ENCODE data around the gene ZNF497.
A peak's percentile ranks its signal among the peaks of the same experiment; 100 is the strongest.
"Not testable (repeated sequence)": the region's sequence is repeated elsewhere in the genome, so short reads cannot be mapped to it uniquely, and the experiment has no call there.

The ZNF497 gene

DNA sequence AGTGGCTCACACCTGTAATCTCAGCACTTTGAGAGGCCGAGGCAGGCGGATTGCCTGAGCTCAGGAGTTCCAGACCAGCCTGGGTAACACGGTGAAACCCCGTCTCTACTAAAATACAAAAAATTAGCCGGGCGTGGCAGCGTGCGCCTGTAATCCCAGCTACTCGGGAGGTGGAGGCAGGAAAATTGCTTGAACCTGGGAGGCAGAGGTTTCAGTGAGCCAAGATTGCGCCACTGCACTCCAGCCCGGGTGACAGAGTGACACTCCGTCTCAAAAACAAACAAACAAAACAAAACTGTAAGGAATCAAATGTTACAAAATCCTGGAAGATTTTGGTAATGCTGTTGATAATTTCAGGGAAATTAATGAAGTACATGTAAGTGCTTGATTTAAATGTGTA, 14.5 kb downstream of the ZNF497 start:
- DNase-seq (ENCODE audit: low read depth, low spot score): not testable (repeated sequence)

DNA sequence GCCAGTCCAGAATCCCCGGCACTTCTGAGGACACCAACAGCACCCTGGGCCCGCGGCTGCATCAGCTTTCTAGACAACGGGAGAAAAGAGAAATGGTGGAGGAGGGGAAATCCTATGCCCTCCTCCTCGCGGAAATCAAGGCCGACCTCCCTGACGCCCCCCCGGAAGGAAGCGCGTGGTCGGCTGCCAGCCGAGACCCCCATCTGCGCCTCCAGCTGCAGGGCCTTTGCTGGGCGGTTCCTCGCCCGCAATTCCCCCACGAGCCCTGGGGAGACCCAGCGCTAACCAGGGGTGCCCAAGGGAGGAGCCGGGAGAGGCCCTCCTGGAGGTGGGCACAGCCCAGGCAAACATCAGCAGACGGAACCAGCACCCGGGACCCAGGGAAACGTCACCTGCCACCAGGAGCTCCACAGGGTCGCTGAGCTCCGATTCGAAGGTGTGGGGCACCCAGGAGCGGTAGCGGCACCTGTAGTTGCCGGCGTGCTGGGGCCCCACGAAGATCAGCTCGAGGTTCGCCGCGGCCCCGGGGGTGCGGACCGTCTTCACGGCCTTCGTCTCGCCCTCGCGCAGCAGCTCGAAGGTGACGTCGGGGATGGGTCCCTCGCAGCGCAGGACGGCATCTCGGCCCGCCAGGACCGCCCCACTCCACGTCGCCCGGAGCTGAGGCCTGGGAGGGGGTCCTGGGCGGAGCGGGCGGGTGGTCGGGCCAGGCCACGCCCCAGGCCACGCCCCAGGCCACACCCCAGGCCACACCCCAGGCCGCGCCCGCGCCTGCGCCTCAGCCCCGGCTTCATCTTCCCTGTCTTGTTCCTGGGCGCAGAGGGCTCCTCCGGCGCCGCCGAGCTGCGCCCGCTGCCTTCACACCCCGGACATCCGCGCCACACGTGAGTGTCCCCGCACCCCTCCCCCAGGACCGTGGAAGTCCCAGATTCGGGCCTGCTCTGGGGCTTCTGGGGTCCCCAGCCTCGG, 15.3 kb downstream of the ZNF497 start:
- peak; percentile 89 for DNase-seq (ENCODE audit: low read depth, low spot score)

DNA sequence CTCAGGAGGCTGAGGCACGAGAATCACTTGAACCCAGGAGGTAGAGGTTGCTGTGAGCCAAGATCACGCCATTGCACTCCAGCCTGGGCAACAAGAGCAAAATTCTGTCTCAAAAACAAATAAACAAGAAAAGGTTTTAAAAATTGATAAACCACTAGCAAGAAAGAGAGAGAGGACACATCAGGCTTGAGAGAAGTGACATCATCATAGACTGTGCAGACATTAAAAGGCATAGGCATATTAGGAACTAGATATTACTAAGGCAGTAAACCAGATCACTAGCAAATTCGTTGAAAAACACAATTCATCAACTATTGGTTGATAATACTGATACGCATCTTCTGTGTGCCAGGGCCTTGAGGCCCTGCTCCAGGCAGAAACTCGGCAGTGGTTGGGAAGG, 17.0 kb downstream of the ZNF497 start:
- no peak for DNase-seq (ENCODE audit: low read depth, low spot score)

DNA sequence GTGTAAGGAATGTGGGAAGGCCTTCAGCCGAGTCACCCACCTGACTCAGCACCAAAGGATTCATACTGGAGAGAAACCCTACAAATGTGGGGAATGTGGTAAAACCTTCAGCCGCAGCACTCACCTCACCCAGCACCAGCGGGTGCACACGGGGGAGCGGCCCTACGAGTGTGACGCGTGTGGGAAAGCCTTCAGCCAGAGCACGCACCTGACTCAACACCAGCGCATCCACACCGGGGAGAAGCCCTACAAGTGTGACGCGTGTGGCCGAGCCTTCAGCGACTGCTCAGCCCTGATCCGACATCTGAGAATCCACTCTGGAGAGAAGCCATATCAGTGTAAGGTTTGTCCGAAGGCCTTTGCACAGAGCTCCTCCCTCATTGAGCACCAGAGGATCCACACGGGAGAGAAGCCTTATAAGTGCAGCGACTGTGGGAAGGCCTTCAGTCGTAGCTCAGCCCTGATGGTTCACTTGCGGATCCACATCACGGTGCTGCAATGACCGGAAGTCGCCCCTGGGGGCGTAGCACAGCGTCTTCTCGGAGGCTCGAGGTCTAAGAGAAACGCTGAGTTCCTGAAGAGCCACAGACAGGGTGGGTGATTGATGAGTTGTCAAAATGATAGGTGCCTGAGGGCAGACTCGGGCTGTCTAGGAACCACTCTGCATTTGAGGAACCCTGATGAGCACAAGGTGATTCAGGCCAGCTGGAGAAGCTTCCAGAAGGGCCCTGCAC, 23.6 kb downstream of the ZNF497 start:
- DNase-seq (ENCODE audit: low read depth, low spot score): no peak

DNA sequence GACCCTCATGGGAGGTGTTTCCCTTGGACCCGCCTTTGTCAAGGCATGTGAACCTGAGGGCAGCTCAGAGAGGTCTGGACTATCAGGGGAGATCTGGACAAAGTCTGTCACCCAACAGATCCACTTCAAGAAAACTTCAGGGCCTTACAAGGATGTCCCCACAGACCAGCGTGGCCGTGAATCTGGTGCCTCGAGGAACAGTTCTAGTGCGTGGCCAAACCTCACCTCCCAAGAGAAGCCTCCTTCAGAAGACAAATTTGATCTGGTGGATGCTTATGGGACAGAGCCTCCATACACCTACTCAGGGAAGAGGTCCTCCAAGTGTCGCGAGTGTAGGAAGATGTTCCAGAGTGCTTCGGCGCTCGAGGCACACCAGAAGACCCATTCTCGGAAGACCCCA, 24.2 kb downstream of the ZNF497 start:
- no peak for DNase-seq (ENCODE audit: low read depth, low spot score)

DNA sequence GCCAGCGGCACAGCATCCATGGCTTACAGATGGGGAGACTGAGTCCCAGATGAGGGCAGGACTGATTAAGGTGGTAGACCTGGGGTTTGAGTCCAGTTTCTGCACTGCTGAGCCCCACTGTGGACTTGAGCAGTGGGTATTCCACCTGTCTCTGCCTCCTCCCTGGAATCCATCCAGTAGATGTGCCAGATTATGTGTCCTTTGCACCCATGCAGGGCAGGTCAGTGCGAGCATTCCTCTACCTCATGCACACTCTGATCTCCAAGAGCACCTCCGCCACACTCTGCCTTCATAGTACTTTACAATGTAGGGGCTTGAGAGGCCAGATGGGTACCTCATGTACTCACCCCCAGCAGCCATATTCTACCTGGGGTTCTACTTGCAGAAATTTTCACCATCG, 25.7 kb downstream of the ZNF497 start:
- no peak for DNase-seq (ENCODE audit: low read depth, low spot score)

DNA sequence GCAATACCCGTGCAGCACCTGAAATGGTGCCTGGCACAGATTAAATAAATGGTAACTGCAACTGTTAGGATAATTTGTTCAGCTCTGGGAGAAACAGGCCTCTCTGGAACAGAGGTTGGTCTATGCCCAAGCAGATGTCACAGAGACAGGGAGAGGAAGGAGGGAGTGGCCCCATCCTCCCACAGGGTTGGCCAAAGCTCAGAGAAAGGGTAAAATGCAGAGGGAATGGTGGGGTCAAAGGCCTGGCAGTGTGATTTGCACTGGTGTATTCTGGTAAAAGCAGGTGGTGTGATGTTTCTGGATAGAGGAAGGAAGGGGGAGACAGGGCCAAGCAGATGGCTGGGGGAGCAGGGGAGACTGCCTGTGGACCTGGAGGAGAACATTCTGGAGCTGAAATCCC, 26.3 kb downstream of the ZNF497 start:
- no peak for DNase-seq (ENCODE audit: low read depth, low spot score)

DNA sequence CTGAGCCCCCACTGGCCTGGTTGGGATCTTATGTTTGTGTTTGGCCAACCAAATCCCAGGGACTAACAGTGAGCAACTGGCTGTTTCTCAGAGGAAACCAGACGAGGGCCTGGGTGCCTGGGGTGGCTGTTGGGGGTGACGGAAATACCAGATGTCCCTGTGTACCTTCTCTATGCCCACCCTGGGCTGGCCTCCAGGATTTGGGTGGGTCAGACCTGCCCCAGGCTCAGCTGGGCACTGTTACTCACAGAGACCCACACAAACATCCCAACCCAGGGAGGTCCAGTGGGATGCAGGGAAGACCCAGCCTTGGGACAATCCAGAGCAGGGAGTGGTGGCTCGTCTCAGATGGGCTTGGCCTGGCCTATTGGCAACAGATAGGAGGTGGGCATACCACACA, 26.9 kb downstream of the ZNF497 start:
- no peak for DNase-seq (ENCODE audit: low read depth, low spot score)

DNA sequence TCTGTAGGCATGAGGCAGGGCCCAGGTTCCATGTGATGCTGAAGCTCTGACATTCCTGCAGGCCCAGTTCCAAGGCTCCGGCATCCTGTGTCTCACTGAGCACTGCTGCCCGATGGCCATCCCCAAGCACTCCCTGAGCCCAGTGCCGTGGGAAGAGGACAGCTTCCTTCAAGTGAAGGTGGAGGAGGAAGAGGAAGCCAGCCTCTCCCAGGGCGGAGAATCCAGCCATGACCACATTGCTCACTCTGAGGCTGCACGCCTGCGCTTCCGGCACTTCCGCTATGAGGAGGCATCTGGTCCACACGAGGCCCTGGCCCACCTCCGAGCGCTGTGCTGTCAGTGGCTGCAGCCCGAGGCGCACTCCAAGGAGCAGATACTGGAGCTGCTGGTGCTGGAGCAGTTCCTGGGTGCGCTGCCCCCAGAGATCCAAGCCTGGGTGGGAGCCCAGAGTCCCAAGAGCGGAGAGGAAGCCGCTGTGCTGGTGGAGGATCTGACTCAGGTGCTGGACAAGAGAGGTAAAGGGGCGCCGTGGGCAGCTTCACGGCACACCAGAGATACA, 27.8 kb downstream of the ZNF497 start:
- no peak for DNase-seq (ENCODE audit: low read depth, low spot score)

DNA sequence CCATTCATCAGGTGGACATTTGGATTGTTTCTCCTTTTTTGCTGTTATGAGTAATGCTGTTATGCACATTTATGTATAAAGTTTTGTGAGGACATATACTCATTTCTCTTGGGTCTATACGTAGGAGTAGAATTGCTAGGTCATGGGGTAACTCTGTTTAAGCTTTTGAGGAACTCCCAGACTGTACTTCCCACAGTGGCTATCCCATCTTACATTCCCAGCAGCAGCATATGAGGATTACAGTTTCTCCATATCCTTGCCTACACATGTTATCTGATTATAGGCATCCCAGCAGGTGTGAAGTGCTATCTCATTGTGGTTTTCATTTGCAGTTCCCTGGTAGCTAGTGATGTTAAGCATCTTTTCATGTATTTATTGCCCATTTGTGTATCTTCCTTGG, 29.9 kb downstream of the ZNF497 start:
- no peak for DNase-seq (ENCODE audit: low read depth, low spot score)

DNA sequence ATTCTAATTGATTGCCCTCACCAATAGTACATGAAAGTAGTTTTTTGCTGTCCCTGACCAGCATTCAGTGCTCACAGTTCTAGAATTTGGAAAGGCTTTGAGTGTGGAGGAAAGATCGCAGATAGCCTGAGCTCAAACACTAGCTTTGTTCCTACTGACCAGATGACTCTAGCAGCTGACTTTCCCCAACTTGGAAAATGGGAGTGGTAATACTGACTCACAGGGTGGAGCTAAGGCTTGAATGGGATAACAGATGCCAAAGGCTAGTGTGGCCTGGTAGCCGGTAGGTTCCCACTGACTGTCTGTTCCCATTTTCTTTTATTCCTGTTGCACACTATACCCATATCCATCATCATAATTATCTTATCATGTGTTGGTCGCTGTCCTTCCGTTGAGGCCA, 32.1 kb downstream of the ZNF497 start:
- DNase-seq (ENCODE audit: low read depth, low spot score): peak; percentile 70

DNA sequence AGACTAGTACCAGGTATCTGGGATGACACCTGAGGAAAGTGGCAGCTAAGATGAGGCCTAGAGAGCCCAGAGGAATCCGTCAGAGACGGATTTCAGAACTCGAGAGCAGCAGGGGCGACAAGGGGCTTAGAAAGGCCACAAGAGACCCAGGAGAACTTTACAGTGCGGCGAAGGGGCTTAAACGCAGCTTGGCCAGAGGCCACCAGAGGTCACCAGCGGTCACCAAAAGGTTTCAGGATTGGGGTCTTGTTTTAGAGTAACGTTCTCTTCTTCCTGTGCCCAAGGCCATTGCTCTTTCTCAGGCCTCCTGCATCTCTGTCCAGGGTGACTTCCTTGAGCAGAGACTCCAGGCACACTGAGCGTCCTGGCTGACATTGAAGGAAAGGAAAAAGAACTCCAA, 33.6 kb downstream of the ZNF497 start:
- no peak for DNase-seq (ENCODE audit: low read depth, low spot score)

DNA sequence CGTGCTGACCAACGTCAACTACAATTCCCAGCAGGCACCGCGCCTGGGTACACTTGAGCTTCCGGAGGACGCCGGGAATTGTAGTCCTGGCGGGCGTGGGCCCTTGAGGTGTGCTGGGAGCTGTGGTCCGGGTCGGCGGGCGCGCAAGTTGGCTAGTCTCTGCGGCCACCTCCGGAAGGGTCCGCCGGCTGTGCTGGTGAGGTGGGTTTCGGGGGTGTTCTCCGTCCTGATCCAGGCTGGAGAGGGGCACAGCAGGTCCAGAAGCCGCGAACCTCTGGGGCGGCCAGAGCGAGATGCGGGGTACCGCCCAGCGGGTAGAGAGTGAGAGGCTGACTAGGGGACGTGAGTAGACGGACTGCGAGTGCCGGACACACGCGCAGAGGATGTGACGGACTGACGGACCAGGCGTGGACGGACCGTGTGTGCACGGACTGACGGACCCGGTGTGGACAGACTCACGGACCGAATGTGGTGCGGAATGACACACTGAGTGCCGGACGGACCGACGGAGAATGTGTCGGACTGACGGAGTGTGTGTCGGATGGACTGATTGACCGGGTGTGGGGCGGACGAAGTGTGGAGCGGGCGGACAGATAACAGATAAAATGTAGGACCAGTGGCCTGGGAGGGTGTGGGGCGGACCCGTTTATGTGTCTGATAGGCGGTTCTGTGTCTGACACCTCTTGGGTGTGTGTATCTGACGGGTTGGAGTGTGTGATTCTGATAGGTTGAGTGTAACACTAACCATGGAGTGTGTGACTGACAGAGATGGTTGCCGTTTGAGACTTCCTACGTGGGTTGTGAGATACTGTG, 35.4 kb downstream of the ZNF497 start, which contains the start of gene ZSCAN22:
ZSCAN22 (plus strand) TSS at position 81 of the 813 bp plus-strand sequence. CDS start 7,809 bp downstream, outside the sequence.
- DNase-seq (ENCODE audit: low read depth, low spot score): peak; percentile 99

DNA sequence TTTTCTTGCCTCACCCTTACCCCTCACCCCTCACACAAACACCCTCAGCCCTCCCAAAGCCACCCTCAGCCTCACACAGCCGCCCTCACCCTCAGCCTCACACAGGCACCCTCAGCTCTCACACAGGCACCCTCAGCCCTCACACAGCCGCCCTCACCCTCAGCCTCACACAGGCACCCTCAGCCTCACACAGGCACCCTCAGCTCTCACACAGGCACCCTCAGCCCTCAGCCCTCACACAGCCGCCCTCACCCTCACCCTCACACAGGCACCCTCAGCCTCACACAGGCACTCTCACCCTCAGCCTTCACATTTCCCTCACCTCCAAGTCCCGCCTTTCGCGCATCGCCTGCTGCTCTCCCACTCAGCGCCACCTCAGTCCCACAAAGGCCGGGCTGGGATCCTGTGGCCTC, 36.0 kb downstream of the ZNF497 start:
- no peak for DNase-seq (ENCODE audit: low read depth, low spot score)

DNA sequence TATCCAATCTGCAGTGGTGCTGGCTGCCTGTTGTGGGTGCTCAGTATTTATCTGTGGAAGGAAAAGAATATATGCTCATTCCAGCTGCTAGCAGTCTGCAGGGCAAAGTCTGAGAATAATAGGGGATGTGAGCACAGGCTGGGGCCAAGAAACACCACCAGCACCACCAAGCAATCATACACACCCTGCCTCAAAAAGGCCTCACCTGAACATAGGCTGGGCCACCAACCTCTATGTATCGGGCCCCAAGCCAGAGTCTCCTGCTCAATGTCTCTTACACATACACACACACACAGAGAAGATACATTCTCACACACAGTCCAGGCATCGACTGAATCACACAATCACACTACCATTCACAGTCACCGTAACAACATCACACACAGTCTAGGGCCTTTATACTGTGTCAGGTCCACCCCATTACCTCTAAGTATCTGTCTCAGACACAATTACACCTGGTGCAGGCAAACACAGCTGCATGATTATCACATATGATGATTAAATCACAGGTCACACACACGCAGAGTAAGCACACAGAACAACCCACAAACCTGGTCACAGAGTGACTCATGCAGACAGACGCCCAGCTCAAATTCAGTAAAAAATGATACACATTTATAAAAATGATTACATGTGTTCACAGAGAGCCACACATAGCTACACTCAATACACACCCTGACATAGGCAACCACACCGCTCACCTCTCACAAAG, 37.1 kb downstream of the ZNF497 start:
- DNase-seq (ENCODE audit: low read depth, low spot score): no peak

DNA sequence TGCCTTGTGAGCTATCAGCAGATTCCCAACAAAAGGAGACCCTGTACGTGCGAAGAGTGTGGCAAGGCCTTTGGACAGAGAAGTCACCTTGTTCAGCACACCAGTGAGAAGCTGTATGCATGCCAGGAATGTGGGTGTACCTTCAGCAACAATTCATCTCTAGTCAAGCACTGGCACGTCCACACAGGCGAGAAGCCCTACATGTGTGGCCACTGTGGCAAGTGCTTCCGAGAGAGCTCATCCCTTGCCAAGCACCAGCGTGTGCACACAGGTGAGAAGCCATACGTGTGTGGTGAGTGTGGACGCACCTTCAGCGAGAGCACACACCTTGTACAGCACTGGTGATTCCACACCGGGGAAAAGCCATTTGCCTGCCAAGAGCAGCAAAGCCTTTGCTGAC, 43.3 kb downstream of the ZNF497 start:
- no peak for DNase-seq (ENCODE audit: low read depth, low spot score)

DNA sequence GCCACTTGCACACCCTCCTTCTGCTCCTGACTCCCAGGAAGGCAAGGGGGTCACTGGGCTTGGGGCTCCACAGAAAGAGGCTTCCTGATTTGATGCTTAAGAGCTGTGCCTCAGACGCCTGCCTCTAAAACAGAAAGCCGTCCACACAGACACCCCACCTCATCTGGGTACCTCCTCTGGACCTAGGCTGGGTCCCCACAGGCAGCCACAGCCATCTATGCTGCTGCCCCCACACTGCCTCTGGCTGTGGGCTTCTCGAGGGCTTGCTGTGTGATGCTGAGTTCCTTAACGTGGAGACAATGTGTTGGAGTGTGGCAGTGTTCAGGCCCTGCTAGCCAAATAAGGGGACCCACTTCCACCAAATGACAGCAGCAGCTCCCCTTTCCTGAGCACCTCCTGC, 44.3 kb downstream of the ZNF497 start:
- DNase-seq (ENCODE audit: low read depth, low spot score): no peak

DNA sequence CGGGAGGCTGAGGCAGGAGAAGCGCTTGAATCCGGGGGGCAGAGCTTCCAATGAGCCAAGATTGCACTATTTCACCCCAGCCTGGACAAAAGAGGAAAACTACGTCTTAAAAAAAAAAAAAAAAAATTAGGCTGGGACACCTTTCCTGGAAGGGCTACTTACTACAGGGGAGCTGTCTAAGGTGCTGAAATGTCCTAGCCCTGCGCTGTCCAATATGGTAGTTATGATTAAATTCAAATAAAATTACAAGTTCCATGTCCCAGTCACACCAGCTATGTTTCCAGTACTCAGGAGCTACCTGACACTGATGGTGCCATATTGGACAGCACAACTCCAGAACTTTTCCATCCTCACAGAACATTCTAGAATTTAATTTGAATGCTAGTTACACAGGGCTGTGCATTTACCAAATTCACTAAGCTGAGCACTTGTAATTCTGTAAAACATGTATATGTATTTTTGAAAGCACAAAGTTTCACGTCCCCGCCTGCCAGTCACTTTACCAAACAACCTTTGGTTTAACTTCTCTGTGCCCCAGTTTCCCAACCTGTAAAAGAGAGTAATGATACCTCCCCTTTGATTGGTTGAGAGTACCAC, 45.0 kb downstream of the ZNF497 start:
- peak; percentile 69 for DNase-seq (ENCODE audit: low read depth, low spot score)

DNA sequence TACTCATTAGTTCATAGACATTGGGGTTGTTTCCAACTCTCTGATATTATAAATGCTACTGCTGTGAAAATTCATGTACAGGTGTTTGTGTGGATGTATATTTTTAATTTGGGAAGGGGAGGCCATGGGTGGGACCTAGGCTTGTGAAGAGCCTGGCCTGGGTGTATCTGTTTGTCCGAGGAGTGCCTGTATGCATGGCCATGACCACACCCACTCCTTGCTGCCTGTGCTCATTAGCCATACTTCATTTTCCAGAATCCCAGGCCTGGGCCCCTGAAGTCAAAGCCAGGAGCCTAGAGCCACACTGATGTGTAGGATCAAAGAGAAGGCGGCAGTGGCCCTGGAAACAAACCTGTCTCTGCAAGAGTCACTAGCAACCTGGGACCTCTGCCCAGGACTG, 47.0 kb downstream of the ZNF497 start:
- no peak for DNase-seq (ENCODE audit: low read depth, low spot score)

DNA sequence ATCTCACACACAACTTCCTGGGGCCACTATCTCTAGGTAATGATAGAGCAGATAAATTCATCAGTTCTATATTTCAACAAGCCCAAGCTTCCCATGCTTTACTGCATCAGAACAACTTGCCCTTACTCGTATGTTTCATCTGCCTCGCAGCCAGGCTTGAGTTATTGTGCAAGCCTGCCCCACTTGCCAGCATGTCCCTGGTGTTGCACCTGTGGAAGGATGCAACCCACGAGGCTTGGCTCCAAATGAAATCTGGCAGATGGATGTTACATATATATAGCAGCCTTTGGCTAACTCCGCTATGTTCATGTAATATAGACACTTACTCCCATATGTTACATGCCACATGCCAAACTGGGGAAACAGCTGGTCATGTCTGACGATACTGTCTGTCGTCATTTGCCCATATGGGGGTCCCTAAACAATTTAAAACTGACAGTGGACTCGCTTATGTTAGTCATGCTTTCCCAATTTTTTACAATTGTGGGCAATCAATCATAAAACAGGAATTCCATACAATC, 51.1 kb downstream of the ZNF497 start:
- no peak for DNase-seq (ENCODE audit: low read depth, low spot score)
